IMR-90 (cell line): ENCODE data around the gene DNPH1.

Experiments used
- POLR2A ChIP-seq: IDR thresholded peaks from 2 replicates; pipeline ENCODE4 v1.6.1; 2012; ENCODE audit warnings: mild to moderate bottlenecking, low read depth, low read length
- RFX5 ChIP-seq: IDR thresholded peaks from 2 replicates; pipeline ENCODE4 v1.8.0; 2012; ENCODE audit warnings: low read depth, mild to moderate bottlenecking, low read length, moderate library complexity
- TF ChIP-seq, protein P1 (sequence below): conservative IDR thresholded peaks from 2 replicates; pipeline ENCODE4 v1.5.1; 2012; ENCODE audit warnings: mild to moderate bottlenecking, low read depth, low read length, improper control_type of control experiment

DNA sequence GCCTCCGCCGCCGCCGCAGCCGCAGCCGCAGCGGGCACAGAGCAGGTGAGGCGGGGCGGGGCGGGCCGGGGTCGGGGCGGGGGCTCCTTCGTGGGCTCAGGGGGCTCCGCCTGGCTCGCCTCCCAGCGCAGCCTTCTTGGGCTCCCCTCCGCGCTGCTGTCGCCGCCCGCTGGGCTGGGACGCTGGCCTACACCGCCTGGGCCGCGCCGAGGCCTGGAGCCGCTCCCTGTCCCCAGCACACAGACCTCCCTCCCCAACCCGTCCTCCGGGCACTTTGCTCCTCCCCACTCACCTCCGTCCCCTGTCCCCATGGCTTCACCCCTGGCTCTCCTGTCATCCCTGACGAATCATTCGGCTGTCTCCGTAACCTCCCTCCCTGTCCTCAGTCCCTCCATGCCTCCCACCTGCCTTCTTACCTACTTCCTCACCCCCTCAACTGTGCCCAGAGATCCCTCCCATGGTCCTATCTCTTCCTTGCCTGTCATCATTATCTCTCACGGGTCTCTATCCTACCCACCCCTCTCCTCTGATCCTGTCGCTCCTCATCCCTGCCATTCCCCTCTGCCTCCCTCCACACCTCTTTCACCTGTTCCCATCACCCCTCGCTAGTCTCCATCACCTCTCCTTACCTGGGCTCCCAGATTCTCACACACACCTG, 14.5 kb upstream of the DNPH1 start:
- no peak for TF ChIP-seq RFX5
- TF ChIP-seq, protein P1, sequence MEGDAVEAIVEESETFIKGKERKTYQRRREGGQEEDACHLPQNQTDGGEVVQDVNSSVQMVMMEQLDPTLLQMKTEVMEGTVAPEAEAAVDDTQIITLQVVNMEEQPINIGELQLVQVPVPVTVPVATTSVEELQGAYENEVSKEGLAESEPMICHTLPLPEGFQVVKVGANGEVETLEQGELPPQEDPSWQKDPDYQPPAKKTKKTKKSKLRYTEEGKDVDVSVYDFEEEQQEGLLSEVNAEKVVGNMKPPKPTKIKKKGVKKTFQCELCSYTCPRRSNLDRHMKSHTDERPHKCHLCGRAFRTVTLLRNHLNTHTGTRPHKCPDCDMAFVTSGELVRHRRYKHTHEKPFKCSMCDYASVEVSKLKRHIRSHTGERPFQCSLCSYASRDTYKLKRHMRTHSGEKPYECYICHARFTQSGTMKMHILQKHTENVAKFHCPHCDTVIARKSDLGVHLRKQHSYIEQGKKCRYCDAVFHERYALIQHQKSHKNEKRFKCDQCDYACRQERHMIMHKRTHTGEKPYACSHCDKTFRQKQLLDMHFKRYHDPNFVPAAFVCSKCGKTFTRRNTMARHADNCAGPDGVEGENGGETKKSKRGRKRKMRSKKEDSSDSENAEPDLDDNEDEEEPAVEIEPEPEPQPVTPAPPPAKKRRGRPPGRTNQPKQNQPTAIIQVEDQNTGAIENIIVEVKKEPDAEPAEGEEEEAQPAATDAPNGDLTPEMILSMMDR, result no peak
- no peak for TF ChIP-seq POLR2A
